Measurements from ENCODE around the gene ATIC.

GRCh38 chr2:215311625-215312396 lies at the start of gene ATIC:
- TF ChIP-seq CTCF (IDR thresholded peaks at IDR 0.05) (no peak), POLR2A (IDR thresholded peaks at IDR 0.05) (no peak)
